Medulla oblongata (tissue), 1 donor: ENCODE measurements around the gene UTS2.

Experiments used
- DNase-seq: peaks from one replicate; pipeline ENCODE4 v3.0.0-alpha.2; 2015; ENCODE audit errors: extremely low spot score

UTS2 gene

DNA sequence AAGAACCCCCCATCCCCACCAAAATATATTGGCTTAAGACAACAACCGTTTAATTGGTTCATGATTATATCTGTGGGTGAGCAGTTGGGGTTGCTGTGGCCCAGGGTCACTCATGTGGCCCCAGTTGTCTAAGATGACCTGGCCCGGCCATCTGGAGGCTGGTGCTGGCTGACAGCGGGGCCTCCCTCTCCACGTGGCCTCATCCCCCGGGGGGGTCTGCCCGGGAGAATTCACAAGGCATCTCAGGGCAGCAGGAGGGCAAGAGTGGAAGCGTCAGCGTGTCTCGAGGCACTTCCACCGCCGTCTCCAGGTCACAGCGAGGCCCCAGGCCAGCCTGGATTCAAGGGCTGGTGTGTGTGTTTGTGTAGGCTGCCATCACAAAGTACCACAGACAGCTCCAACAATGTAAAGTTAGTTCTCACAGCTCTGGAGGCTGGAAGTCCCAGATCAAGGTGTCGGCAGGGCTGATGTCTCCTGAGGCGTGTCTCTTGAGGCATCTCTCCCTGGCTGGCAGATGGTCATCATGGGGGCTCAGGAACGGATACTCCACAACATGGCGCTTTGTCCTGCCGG, 11.0 kb upstream of the UTS2 start:
- no peak for DNase-seq

GRCh38 chr1:7862211-7863060, 9.6 kb upstream of the UTS2 start:
- no peak for DNase-seq

- DNase-seq, result no peak
Observed at GRCh38 chr1:7861452-7861851, 8.6 kb upstream of the UTS2 start.

DNA sequence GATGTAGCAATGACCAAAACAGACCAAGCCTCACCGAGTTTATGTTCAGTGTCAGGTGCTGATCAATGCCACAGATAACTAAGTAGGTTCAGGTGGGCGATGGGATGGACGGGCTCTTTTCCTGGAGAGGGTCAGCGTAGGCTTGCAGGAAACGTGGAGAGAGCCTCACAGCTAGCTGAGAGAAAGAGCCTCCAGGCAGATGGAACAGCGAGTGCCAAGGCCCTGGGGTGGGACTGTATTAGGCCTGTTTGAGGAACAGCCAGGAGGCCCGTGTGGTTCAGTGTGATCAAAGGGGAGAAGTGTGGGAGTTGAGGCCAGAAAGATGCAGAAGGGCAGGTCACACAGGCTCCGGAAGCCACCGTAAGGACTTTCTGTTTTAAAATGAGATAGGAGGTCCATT, 7.3 kb upstream of the UTS2 start:
- DNase-seq, result no peak

DNA sequence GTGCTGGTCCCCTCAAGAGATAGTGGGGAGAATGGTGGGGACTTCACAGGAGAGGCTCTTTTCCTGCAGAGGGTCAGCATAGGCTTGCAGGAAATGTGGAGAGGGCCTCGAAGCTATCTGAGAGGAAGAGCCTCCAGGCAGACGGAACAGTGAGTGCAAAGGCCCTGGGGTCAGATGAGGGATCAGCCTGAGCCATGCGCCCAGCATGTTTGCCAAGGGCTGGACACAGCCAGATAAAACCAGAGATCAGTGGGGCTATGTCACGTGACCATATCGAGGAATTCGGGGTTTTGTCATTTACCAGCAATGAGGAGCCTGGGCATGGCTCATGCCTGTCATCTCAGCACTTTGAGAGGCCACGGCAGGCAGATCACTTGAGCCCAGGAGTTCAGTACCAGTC, 6.5 kb upstream of the UTS2 start:
- no peak for DNase-seq

- no peak for DNase-seq
Observed at GRCh38 chr1:7857985-7858384, 5.1 kb upstream of the UTS2 start.

- no peak for DNase-seq
Observed at GRCh38 chr1:7857000-7857399, 4.1 kb upstream of the UTS2 start.

DNA sequence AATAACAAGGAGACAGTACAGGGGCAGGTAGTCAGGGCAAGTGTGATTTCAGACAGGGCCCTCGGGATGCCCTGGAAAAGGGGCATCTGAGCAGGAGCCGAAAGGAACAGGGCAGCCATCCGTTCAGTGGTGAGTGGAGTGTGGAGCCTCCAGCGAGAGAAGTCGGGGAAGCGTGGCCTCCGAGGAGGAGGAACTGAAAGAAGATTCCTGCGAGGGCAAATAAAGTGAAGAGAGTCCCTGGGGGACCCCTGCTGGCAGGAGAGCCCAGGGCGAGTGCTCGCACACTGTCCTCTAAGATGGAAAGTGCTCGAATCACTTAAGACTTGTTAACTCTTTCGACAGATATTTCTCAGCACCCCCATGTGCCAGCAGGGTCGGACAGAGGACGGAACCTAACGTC, 3.5 kb upstream of the UTS2 start:
- DNase-seq, result peak; percentile 44

- no peak for DNase-seq
Observed at GRCh38 chr1:7853684-7854026, 790 bp upstream of the UTS2 start.

GRCh38 chr1:7850786-7851185, 2.1 kb downstream of the UTS2 start:
- DNase-seq, result no peak

DNA sequence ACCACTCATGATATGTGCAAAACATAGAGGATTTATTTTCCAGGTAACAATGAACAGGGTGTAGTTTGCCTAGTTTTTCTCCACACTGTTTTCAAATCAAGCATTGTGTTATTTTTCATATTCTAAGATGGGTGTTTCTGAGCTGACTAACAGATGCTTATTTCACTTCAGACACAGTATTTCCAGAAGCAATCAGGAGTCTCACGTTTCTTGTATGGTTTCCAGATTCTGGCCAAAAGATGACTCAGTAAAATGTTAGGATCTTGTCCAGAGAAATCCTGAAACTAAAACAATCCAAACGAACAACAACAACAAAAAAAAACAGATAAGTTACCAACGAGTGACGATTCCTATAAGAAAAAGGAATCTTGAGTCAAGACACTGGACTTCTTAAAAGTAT, 5.3 kb downstream of the UTS2 start:
- DNase-seq, result no peak

DNA sequence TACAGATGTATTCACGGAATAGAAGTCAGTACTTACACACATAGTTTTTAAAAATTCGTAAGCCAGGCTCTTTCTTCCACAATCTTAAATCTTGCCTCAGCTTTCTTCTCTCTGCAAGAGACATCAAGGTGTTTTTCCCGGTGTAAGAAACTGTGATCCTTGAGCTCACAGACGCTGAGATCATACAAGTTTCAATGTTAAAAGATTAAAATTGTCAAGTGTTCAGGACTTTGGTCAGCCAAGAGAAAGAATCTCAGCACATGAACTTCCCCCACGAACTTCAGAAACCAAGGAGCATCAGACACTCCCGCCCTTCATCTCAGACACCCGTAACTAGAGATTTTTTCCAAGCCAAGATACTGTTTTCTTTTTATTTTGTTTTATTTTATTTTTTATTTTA, 6.2 kb downstream of the UTS2 start:
- DNase-seq, result no peak

GRCh38 chr1:7845761-7846160, 7.1 kb downstream of the UTS2 start:
- no peak for DNase-seq

GRCh38 chr1:7842517-7842916, 10.3 kb downstream of the UTS2 start:
- DNase-seq, result no peak

GRCh38 chr1:7839526-7839925, 13.3 kb downstream of the UTS2 start:
- DNase-seq, result no peak

GRCh38 chr1:7838714-7839113, 14.2 kb downstream of the UTS2 start:
- no peak for DNase-seq

GRCh38 chr1:7833035-7833434, 19.8 kb downstream of the UTS2 start:
- DNase-seq, result no peak

GRCh38 chr1:7831458-7831857, 21.4 kb downstream of the UTS2 start:
- peak; percentile 18 for DNase-seq

DNA sequence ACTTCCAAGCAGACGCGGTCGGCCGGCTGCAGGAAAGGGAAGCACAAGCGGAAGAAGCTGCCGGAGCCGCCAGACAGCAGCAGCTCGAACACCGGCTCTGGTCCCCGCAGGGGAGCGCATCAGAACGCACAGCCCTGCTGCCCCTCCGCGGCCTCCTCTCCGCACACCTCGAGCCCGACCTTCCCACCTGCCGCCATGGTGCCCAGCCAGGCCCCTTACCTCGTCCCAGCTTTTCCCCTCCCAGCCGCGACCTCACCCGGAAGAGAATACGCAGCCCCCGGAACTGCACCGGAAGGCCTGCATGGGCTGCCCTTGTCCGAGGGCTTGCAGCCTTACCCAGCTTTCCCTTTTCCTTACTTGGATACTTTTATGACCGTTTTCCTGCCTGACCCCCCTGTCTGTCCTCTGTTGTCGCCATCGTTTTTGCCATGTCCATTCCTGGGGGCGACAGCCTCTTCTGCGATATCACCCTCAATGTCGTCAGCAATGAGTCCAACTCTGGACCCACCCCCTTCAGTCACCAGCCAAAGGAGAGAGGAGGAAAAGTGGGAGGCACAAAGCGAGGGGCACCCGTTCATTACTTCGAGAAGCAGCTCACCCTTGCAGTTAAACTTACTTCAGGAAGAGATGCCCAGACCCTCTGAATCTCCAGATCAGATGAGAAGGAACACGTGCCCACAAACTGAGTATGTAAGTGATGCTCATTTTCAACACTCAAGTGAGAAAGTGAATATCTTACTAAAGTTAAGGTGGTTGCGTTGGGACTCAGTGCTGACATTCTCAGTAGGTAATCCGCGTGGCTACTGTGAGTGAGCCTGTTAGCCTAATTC, 25.5 kb downstream of the UTS2 start:
- no peak for DNase-seq

GRCh38 chr1:7826363-7826762, 26.5 kb downstream of the UTS2 start:
- no peak for DNase-seq

- no peak for DNase-seq
Observed at GRCh38 chr1:7824701-7825100, 28.2 kb downstream of the UTS2 start.

- no peak for DNase-seq
Observed at GRCh38 chr1:7821282-7821681, 31.6 kb downstream of the UTS2 start.
